HG02571 (cell line): ENCODE data around the gene TSPAN18.

Experiments used
- ATAC-seq: cut with Tn5 transposase; IDR thresholded peaks from one replicate; pipeline ENCODE4 v1.9.1; 2021; ENCODE audit warnings: mild to moderate bottlenecking, moderate library complexity; ENCODE audit not compliant: unreplicated experiment

Gene TSPAN18

DNA sequence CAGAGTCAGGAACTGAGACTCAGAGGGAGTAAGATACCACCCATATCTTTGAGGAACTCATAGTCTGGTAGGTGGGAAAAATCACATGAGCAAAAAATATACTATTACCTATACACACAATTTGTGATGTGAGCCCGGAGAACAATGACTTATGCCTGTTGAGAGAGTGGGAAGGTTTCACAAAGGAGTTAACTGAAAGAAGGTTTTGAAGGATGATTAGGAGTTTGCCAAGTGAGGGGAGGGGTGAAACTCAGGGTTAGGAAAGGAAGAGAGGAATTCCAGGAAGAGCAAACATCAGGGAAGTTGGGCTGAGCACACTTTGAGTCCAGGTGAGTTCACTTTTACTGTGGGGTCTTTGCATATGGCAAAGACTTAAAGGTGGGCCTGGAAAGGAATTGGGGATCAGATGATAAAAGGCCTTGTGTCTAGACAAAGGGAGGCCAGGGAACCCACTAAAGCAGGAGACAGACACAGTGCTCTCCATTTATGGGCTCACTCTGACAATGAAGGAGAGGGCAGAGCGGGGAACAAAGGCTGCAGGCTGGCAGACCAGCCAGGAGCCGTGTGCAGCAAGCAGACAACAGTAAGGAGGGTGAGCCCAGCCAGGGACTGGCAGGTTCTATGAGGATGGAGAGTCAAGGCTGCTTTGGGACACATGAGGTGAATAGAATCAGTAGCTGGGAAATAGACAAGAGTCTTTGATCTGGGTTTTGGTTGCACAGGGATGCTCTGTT, 33.1 kb downstream of the TSPAN18 start:
- ATAC-seq, result no peak

DNA sequence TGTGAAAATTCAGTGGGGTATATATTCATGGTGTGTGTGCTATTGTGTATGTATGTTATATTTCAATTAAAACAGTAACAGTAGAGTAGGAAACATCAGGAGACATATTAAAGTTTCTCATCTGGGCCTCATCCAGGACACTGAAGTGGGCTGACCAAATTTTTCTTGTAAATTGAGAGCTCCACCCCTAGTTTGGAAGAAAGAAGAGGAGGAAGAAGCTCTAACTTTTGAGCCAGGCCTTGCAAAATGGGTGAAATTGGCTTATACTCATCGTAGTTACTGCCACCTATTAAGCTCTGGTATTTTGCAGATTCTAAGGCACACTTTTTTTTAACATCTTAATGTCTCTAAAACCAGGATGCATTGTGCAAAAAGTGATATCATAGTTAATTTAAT, 33.7 kb downstream of the TSPAN18 start:
- no peak for ATAC-seq

DNA sequence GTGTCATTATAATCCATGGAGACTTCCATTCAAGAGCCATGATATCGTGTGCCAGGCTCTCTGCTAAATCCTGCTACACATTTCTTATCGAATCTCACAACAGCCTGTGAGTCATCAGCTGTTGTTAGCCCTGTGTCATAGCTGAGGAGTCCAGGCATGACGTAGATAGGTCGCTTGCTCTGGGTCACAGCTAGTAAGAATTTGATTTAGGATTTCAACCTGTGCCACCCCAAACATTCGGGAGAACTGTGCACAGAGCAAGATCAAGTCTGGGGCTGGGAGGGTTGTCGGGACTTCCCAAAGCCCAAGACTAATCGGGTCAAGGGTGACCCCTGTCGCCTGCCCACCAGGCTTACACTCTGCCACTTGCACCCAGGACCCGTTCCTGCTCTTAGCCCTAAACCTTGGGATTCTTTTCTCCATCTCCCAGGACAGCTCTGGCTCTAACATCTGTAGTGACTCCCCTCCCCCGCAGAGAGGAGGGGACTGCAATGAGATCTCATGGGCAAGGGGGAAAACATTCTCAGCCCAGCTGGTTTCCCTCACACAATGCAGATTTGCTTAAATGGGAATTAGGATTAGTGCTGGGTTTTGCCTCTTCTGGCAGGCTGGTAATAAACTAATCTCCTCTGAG, 34.3 kb downstream of the TSPAN18 start:
- ATAC-seq, result no peak

DNA sequence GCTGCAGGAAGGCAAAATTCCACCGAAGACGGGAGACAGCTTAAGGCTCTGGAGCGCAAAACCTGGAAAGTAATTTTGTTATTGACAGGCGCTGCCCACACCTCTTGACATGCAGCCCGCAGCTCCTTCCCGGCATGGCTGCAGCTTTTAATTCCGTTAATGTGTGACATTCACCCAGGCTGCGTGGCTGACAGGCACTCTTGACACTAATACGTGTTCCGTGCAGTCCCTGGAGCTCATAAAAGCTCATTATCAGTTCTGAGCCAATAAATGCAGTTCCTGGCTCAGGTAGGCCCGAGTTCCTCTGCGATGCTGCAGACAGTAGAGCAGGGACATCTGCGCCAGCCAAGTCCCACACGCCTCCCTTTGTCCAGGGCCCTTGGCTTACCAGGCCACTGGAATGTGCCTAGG, 34.8 kb downstream of the TSPAN18 start:
- ATAC-seq, result no peak

DNA sequence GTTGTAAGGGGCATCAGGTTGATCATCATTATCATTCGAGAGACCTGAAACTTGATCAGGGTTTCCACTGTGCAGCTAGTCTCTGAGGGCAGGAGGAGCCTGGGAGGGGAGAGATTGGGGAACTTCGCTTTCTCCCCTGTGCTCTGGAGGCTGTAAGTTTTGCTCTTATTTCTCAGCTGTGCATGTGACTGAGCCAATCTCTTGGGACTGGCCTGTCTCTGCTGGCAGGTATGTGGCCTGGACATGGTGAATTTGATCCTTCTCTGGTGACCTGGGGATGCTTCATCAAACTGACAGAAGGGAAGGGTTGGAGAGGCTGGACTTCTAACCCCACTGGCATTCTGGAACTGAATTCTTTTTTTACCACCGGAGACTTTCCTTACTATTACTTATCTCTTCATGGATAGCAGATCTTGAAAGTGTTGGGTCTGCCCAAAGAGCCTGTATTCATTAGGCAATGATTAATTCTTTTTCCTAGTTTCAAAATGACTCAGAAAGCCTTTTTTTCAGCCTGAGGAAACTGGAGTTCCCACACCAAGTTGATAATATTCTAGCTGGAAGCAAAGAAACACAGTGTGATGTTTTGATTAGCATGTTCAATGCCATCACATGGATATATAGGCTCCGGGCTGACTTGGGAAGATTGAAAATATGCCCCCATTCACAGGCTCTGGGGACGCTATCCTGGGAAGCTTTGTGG, 36.5 kb downstream of the TSPAN18 start:
- no peak for ATAC-seq

DNA sequence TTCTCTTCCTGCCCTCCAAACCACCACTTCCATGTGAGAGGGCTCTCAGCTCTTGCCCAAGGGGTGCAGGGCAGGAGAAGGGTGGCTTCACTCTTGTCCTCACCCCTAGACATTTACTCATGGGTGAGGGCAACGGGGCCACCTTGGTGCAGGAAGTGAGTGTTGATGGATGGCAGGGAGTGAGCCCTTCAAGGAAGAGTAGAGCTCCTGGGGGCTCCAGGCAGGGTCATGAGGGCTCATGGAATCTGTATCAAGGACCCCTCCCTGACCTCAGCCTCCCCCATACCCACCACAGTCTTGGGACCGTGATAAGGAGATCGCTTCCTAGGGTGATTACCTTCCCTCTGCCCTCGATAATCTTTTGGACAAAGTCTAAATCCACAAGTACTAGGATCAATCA, 37.8 kb downstream of the TSPAN18 start:
- no peak for ATAC-seq

DNA sequence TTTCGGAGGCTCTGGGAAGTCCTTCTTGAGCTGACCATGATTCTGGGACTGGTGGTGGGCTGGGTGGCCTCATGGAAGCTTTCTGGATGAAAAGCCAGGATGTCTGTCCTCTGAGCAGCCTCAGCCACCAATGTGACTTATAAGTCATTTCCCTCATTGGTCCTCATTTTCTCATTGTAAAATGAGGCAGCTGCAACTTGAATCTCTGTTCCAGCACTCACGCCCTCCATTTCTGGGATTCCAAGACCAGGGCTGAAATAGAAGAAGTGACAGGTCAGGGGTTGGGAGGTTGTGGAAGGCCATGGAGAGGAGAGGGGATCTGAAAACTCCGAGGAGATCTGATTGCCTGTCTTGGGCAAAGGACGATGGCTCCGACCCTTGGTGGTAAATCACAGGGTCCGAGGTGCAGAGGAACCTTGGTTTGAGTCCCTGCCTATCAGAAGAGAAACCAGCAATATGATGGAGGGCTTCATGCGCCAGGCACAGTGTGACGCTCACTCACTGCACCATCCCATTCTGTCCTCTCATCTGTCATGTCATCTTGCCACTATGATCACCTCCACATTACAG, 38.3 kb downstream of the TSPAN18 start:
- ATAC-seq, result no peak

DNA sequence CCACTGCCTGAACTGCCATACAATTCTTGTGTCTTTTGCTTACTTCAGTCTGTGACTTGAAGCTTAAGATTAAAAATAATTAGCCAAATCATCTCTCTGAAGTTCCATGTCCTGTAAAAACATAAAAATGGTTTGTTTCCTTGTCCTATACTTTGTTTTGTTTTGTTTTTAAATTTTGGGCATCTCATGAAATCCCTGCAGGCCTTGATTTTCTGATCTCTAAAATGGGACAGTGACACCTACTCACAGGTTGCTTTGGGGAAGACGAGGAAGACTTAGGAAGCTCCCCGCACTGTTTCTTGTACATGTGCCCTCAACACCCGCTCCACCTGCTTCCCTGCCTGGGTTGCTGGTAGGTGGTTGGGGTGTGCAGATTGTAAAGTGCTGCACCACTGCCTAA, 38.9 kb downstream of the TSPAN18 start:
- ATAC-seq, result no peak

DNA sequence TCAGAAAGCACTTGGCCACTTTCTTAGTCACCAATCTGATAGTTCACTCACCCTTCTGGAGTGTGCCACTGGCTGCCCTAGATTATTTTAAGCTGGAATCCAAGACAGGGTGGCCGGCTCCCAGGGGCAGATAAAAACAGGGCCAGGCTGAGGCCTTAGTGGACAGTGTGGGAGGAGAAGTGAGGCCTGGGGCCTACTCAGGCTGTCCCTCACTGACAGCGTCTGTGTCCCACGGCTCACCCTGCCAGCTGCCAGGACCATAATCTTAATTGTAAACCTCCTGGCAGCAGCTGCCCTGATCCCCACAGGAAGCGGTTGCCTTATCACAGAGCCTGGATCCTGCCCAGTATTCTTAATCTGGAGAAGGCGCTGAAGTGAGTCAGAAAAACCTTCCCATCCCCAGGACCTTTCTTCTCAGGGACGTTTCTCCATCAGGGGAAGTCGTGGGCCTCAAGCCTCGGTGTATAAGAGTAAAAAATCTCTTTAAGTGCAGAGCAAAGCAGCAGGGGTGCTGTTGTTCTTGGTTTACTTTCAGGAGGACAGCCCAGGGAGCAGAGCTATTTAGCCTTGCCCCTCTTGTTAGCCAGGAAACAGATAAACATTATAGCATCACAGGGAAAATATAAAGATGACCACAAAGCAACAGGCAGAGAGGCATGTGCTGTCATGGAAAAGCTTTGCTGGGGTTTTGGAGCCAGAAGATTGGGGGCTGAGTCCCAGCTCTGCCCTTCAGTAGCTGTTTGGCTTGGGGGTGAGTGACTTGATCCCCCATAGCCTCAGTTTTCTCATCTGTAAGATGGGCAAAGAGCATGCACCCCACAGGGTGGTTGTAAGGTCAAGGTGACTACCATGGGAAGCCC, 39.6 kb downstream of the TSPAN18 start:
- no peak for ATAC-seq

DNA sequence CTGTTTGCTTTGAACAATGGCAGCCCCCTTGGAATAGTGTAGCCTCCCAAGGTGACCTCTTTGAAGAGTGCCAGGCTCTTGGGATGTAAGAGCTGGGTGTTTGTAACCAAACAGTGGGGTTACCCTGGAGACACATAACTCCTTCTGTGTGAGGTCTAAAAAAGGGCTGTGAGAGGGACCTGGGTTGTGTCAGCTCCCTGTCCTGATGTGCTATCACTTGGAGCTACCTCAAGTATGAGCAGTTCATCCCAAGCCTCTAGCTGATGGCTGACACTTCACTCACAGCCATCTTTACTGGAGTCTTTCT, 40.2 kb downstream of the TSPAN18 start:
- no peak for ATAC-seq

DNA sequence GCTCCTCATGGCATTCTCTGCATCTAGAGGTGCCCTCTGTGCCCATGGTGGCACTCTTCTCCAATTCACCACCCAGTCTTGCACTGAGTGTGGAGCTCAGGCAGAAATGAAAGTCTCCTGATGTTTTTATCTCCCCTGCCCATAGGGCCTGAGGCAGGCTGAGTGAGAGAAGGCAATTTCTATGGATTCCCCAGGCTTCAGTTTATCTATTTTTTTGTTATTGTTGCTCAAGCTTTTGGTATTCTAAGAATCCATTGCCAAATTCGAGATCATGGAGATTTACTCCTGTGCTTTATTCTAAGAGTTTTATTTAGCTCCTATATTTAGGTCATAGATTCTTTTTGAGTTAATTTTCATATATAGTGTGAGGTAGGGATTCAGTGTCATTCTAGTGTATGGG, 40.7 kb downstream of the TSPAN18 start:
- no peak for ATAC-seq

DNA sequence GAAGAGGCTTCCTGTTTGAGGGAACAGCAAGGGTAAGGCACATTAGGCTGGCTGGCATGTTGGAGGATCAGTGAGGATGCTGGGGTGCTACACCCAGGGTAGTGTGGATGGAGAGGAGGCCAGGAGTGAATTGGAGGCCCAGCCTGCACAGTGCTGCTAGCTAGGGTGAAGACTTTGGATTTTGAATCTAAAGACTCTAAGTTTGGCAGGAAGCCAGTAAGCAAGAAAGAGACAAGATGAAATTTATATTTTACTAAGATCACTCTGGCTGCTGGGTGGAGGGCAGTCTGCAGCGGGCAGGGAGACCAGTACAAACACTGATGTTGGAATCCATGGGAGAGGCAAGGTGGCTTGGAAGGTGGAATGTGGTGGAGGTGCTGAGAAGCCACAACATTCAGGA, 43.6 kb downstream of the TSPAN18 start:
- no peak for ATAC-seq

DNA sequence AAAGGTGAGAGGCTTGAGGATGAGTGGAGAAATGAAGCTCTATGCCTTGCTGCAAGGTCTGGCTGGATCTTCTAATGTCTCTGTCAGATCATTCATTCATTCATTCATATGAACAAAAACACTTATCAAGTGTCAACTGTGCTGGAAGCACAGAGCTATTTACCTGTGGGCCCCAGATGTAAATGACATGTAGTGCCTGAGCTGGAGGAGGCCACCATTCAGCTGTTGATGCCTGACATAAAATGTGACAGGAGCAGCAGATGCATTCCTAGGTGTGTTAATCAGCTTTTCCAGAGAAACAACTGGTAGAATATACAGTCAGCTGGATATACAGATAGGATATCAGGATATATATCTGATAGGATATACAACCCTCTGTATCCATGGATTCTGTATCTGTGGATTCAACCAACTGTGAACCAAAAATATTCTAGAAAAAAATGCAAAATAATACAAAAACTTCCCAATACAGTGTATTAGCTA, 44.5 kb downstream of the TSPAN18 start:
- ATAC-seq, result no peak

DNA sequence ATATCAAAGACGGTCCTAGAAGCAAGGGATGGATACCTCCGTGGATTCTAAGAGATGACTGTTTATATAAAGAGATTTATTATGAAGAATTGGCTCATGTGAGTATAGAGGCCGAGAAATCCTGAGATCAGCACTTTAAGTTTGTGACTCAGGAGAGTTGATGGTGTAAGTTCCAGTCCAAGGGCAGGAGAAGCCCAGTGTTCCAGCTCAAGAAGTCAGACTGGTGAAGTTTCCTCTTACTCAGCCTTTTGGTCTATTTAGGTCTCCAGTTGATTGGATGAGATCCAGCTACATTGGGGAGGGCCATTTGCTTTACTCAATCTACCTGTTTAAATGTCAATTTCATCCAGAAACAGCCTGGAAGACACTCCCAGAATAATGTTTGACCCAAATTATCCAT, 45.1 kb downstream of the TSPAN18 start:
- ATAC-seq, result no peak

DNA sequence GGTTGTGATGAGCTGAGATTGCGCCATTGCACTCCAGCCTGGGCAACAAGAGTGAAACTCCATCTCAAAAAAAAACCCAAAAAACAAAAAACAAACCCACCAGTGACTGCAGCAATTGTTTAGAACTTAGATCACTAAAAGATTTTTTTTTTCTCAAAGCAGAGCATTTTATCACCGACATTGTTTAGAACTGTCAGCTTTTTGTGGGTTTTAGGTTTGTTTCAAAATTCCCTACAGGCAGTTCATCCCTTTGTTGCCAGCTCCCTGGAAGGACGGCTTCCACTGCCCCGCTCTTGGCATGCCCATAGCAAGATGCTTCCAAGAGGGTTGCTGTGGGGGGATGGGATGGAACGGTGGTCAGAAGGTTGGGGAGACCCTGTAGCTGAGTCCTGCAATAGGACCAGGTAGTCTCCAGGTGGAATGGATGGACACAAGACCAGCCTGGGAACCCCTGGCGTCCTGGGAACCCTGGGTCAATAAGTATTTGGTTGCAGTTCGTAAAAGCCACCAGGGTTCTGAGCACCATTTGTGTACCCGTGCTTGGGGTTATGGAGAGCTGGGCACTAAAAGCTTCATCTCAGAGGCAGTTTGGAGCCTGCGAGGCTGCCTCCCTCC, 46.7 kb downstream of the TSPAN18 start:
- no peak for ATAC-seq

DNA sequence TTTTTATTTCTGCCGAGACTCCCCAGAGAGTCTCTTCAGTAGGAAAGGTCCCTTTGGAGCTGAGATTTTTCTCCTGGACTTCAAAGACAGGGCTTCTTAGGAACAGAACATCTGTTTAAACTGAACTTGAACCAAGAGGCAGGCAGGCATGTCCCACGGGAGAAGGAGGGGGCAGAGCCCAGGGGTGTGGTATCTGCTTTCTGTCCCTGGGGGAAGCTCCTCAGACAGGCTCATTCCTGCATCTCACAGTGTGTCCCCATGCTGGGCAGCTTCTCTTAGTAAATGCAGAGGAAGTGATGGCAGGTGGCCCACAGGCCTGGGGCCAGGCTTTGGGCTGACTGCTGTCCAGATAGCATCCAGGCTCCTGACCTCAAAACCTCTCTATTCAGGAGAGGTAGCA, 47.3 kb downstream of the TSPAN18 start:
- no peak for ATAC-seq

DNA sequence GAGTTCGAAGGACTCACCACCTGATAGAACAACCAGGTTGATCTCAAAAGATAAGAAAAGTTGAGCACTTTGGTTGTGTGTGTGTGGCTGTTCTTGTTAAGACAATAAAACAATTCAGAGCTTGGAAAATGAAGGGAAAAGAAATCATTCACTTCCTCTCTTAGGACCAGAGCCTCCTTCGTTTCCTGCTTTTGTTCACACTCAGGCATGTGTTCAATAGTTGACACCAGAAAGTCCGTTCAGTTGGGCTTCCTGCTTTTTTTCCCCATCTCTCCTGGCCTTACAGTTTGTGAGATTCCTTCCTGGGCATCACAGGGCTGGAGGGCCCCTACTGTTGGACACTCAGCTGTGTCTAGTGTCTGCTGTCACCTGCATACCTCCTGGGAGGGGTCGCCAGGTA, 48.0 kb downstream of the TSPAN18 start:
- ATAC-seq, result no peak

DNA sequence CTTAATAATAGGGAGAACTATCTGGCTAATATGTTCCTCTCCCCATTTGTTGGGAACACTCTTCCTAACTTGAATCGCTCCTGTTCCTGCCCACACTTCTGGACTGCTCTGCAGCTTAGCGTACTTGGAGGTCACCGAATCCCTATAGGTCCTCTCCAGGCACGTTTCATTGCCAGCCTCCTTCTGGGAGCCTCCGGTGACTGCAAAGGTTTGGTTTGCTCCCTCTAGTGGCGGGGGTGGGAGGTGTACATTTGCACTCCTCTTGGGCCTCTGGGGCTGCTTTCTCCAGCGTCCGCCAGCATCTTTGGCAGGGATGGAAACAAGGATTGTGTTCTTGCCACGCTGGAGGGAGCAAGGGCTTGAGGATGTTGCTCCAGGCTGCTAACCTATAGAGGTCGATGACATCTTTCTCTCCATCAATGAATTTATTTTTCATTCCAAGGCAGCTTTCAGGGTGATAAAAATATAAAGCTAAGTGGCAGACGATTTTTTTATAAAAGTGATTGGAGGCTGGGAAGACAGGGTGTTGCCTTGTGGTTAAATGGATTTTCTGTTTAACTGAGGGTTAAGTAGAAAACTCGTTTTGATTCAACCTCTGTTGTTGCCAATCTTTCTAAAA, 48.7 kb downstream of the TSPAN18 start:
- no peak for ATAC-seq

DNA sequence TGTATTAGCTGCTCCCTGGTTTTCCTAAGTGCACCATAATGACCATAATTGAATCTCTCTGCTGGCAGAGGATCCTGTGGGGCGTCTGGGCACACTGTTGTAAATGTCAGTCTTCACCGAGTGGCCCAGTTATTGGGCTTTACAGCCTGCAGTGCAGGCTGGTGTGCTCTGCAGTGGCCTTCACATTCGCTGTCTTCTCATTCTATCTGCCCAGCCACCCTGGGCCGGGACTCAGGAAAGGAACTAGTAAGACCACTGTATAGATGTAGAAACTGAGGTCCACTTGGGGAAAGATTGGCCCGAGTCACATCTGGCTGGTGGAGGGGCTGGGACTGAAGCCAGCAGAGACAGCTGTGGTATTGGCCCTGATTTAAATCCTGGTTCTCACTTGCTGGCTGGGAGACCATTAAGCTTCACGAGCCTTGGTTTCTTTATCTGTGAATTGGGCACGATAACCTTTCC, 49.3 kb downstream of the TSPAN18 start:
- ATAC-seq, result no peak
